Suprapubic skin (tissue), 4 donors: ENCODE data around the gene RGS12.

Source experiments
- EP300 ChIP-seq: sonication (generic); formaldehyde crosslinking; IDR thresholded peaks from one replicate; pipeline ENCODE4 v1.6.1; 2017; ENCODE audit warnings: antibody characterized with exemption
- POLR2AphosphoS5 ChIP-seq, 3 donors: sonication (generic); formaldehyde crosslinking; IDR thresholded peaks; one replicate each; pipeline ENCODE4 v1.6.1; 2017; ENCODE audit warnings: antibody characterized with exemption in 3 of 3

GRCh38 chr4:3301450-3302172, 8.8 kb downstream of the RGS12 start:
- no peak for TF ChIP-seq POLR2AphosphoS5 (IDR thresholded peaks at IDR 0.05)
- TF ChIP-seq EP300: no peak
